Iris pigment epithelial cell (primary cell): ENCODE measurements around the gene KLHL24.
A peak's percentile ranks its signal among the peaks of the same experiment; 100 is the strongest.
"Not testable (repeated sequence)": the region's sequence is repeated elsewhere in the genome, so short reads cannot be mapped to it uniquely, and the experiment has no call there.

ENCODE experiments used
- DNase-seq: peaks from one replicate; pipeline ENCODE4 v3.0.0-alpha.2; 2011; ENCODE audit warnings: low read depth

The KLHL24 gene, protein sequence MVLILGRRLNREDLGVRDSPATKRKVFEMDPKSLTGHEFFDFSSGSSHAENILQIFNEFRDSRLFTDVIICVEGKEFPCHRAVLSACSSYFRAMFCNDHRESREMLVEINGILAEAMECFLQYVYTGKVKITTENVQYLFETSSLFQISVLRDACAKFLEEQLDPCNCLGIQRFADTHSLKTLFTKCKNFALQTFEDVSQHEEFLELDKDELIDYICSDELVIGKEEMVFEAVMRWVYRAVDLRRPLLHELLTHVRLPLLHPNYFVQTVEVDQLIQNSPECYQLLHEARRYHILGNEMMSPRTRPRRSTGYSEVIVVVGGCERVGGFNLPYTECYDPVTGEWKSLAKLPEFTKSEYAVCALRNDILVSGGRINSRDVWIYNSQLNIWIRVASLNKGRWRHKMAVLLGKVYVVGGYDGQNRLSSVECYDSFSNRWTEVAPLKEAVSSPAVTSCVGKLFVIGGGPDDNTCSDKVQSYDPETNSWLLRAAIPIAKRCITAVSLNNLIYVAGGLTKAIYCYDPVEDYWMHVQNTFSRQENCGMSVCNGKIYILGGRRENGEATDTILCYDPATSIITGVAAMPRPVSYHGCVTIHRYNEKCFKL

DNA sequence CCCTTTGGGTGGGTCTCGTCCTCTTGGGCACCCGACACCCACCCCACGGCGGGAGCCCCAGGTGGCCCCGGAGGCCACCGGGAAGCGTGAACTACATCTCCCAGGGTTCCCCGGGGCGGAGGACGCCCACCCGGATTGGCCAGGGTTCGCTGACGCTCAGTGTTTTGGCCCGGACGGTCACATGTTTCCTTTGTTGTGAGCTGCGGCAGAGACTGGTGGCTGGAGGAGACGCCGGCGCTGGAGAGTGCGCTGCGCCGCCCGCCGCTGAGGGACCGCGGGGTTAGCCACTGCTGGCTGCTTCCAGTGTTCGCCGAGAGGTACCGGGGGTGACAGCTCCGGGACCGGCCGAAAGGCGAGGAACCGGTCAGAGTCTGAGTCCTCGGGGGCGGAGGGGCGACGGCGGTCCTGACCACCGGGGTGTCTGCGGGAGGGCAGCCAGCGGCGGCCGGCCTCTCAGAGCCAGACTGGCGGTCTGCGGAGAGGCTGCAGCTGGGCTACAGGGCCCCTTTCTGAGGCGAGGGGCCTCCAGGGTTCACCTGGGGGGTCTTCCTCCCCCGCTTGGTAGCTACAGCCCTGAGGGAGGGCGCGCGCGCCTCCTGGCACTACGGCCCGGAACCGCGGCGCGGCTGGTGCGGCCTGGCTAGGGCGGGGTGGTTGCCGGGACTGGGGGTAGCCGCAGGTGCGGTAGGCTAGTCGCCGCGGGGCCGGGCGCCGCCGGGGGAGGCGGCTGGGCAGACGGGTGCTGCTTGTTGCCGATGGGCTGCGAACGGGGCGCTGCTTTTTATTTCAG is at the start of gene KLHL24:
Gene KLHL24 (plus strand): TSS at position 193 of the 790 bp plus-strand sequence. CDS start 14,734 bp downstream, outside the sequence.
- peak; percentile 96 for DNase-seq

DNA sequence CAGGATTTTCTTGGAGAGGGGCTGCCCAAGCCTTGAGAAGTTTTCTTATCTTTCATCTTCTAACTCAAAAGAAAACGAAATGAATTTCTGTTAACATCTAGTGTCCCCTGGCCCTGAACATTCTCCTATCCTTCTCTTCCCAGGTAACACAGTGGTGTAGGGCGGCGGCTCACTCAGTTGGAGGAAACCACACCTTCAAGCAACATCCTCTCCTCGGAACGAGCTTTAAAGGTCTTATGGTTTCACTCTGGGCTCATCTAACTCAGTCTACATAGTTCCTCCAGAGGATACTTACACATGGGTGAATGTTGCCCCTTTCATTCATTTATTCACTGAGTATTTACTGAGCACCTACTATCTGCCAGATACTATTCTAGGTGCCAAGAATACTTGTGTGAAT is 48.9 kb upstream of the KLHL24 start:
- no peak for DNase-seq

DNA sequence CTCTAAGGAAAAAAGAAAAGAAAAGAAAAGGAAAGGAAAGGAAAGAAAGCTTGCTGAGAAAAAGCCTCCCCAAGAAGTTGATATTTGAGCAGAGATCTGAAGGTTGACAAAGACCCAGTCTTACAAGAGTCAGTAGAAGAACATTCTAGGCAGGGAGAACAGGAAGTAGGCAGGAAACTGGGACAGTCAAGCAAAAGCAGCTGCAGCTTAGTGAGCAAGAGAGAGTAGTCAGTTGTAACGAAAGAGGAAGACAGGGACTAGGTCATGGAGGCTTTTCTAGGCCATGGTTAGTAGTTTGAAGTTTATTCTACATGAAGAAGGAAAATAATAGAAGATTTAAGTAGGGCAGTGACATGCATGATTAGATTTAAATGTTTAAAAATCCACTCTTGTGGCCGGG is 48.1 kb upstream of the KLHL24 start:
- peak; percentile 25 for DNase-seq

DNA sequence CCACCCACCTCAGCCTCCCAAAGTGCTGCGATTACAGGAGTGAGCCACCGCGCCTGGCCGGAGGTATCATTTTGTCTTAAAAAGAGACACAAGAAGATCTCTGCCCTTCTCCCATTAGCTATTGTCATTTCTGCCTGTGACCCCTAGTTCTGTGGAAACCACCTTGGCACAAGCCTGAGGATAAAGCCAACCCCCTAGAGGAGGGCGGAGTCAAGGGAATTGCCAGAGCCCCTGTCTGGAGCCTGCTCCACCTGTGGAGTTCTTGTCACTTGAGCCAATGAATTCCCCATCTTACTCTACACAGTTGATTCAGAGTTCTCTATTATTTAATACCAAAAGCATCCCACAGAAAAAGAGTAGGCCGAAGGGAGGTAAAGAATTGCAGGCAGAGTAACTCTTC is 45.0 kb upstream of the KLHL24 start:
- DNase-seq, result no peak

DNA sequence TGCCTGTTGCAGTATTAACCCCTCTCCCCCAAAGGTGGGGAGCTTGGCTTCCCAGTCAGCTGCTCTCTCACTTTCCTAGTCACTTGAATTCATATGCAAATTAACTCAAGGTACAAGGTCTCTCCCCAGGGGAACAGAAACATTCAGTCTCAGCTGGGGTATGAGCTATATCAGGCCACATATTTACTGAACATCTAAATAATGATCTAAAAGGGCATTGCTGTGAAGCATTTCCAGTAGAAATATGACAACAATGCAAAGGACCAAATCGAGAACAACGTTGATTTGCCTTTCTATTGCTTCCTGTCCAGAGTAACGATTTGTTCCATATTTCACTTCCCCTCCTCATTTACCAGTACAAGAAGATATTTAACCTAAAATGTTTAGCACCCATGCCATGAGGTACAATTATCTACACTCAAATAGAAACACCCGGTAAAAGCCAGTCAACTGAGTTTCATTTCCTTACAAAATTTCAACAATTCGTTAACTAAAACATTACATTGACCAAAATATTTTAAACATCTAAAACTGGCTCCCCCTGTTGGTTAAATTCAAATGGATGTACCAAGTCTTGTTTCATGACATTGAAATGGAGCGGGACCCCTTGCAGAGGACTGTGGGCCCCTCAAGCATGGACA is 43.4 kb upstream of the KLHL24 start:
- DNase-seq, result peak; percentile 15

DNA sequence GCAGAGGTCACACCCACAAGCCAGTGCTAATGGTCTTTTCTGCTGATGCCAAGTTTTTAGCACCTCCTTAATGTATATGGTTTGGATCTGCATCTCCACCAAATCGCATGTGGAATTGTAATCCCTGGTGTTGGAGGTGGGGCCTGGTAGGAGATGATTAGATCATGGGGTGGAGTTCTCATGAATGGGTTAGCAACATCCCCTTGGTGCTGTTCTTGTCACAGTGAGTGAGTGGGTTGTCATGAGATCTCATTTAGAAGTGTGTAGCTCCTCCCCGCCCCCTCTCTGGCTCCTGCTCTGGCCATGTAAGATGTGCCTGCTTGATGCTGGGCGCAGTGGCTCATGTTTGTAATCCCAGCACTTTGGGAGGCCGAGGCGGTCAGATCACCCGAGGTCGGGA is 42.6 kb upstream of the KLHL24 start:
- no peak for DNase-seq

DNA sequence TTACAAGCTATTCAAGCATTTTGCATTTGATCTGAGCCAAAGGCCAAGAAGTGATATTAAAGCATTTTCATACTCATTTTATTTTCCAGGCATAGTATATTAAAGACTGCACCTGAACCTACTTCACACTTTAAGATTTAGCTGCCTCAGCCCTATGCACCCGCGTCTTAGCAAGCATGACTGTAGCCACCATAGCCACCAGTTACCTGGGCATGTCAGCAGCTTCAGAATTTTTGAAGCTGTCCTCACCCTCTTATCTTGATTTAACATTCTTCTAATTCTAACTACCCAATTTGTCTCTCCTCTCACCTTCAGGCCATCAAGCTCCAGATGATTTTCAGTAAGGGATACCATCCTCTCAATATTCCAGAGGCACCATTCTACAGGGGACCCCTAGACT is 40.8 kb upstream of the KLHL24 start:
- DNase-seq, result no peak

DNA sequence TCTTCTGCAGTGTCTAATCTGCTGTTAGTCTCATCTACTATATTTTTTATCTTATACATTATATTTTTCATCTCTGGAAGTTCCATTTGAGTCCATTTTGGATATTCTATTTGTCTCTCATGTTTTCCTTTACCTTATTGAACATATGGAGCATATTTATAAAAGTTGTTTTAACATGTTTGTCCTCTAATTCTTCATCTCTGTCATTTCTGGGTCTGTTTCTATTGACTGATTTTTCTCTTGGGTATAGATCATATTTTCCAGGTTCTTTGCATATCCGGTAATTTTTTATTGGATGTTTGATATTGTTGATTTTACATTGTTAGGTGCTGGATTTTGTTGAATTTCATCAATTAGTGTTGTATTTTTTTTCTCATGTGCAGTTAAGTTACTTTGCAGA is 37.5 kb upstream of the KLHL24 start:
- no peak for DNase-seq

DNA sequence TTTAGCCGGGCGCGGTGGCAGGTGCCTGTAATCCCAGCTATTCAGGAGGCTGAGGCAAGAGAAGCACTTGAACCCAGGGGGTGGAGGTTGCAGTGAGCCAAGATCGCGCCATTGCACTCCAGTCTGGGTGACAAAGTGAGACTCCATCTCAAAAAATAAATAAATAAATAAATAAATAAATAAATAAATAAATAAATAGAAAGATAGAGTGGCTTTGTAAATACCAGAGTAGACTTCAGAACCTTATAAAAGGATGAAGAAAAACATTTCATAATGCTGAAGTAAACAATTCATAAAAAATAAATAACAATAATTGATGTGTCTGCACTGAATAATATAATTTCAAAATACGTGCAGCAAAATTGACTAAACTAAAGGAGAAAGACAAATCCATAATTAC is 24.1 kb upstream of the KLHL24 start:
- DNase-seq, result not testable (repeated sequence)

DNA sequence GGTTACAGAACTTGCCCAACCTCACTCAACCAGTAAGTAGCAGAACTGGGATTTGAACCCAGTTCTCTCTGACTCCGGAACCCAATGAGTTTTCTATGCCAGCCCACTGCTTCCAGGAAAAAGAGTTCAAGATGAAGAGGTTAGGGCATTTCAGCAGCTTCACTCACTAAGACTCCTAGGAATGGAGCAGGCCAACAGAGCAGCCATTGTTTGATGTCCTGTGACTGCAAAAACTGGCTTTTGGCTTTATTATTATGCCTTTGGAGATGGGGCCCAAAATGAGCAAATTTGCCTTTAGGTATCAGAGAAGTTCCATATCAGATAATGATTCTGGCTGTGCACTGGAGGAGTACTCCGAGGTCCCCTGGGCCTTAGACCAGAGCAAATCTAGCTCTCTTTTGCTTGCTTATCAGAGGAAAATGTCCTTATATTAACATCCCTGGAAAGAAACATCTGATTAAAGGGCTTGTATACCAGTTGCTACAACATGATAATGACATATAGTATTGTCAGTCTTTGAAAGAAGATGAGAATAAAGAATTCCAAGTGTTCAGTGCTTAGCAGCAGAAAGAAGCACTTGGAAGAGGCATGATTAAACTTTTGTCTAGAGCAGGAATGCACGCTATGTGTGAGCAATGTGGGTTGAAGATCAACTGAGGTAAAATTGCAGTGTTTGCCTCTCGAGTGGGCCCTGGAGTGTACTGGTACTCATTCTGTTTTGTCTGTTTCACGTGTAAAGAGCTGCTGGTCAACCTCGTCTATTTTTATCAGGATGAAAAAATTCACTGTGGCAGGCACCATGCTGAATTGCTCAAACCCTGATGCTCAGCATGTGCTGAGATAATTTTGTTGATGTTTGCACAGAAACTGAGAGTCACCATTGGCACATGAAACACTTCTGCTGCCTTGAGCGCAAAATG is 21.8 kb upstream of the KLHL24 start:
- no peak for DNase-seq

DNA sequence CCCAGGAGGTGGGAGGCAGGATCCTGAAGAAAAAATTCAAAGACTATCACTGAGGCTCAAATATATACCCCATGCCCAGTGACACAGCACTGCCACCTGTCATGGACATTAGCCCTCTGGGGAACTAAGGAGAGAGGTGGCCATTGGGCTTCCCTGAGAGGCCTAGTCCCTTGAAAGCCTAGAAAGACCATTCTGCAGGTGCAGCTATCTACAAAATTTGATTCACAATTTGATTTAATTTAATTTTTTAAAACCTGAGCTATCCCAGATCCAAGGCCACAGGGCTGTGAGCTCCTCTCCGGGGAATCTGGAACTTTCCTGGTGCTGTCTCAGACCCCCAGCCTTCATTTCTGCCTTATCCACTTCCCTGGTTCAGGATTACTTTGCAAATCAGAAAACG is 16.9 kb upstream of the KLHL24 start:
- DNase-seq, result no peak

DNA sequence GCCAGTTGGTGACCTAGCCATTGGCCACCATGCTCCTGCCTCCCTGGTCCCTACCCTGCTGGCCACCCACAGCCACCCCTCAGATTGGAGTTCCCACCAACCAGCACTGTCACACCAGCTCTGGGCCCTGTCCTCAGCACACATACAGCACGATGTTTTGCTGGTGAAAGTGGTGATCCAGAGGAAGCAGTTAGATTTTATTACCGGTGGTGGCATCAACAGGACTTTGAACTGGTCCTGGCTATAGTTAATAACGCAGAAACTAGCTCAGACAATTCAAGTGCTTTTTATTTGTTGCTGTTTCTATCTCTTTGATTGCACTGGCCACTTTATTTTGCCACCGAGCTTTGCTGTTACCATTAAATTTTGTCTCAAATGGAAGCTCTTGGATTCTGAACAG is 16.4 kb upstream of the KLHL24 start:
- no peak for DNase-seq

DNA sequence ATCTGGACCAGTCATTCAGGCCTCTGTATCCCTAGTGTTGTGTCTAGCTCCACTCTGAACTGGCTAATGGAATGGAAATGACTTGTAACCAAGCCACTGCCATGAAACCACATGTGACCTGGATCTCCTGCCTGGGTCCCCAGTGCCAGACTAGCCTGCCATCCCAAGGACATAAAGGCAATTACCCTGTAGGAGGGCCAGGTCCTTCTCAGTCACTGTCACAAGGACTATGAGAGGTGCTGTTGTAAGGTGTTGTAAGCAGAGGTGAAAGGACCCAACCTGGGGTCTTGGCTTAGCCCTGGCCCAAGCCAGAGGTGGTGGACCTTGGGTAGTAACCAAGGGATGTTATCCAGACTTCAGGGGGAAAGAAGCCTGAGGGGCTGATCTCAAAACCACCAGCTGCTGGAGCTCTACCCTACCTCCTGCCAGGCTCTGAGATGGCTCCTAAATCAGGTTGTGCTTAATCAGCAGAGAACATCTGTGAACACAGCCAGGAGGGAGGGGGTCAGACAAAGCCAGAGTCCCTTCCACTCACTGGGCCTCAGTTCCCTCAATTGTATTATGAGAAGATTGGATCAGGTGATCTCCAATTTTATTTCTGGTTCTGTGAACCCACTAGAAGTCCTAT is 15.7 kb upstream of the KLHL24 start:
- no peak for DNase-seq

DNA sequence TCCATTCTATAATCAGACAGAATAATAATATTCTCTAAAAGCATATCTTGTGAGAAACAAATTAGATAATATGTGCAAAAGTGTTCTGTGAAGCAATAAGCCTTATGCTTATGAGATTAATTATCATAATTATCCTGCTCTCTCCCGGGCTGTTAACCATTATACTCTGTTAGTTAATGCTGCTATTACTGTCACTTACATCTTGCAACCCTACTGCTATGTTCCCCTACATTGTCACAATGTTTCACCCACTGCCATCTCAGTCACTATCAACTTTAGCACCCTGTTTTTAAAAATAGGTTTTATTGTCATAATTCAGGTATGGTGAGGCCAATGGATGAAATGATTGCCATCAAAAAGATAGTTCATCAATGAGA is 15.2 kb upstream of the KLHL24 start:
- DNase-seq, result no peak

DNA sequence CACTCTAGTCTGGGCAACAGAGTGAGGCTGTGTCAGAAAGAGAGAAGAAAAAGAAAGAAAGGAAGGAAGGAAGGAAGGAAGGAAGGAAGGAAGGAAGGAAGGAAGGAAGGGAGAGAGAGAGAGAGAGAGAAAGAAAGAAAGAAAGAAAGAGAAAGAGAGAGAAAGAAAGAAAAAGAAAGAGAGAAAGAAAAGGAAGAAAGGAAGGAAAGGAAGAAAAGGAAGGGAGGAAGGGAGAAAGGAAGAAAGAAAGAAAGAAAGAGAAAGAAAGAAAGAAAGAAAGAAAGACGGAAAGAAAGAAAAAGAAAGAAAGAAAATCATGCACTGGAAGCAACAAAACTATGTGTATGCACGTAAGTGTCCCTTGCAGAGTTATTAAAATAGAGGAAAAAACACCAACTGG is 12.9 kb upstream of the KLHL24 start:
- DNase-seq, result not testable (repeated sequence)

DNA sequence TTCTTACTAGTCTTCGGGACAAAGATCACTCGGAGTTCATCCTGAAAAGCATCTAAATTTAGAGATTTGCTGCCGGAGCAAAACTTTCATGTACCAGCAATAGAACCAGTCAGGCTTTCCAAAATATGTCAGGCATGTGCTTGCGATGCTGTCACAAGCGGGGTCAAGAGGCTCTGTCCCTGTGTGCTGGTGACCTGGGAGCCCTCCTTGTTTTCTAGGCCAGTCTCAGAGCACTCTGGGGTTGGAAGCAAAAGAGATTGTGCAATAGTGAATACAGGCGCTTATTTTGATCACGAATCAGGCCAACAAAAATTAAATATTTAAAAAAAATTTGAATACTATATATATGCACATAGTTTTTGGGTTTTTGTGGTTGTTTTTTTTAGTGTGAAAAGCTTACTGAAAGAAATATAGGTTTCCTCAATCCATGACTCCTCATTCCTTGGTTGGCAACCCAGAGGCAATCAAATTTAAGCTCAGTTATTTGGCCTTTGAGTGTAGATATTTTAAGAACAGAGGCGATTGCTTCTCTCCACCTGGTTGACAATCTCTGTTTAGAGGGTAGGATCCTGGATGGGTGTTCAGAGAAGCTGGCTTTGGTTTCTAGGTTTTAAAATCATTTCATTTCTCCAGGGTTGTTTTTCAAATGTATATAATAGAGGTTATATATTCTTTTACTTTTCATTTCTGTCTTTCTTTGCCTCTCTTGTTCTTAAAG is 8.4 kb upstream of the KLHL24 start:
- peak; percentile 20 for DNase-seq

DNA sequence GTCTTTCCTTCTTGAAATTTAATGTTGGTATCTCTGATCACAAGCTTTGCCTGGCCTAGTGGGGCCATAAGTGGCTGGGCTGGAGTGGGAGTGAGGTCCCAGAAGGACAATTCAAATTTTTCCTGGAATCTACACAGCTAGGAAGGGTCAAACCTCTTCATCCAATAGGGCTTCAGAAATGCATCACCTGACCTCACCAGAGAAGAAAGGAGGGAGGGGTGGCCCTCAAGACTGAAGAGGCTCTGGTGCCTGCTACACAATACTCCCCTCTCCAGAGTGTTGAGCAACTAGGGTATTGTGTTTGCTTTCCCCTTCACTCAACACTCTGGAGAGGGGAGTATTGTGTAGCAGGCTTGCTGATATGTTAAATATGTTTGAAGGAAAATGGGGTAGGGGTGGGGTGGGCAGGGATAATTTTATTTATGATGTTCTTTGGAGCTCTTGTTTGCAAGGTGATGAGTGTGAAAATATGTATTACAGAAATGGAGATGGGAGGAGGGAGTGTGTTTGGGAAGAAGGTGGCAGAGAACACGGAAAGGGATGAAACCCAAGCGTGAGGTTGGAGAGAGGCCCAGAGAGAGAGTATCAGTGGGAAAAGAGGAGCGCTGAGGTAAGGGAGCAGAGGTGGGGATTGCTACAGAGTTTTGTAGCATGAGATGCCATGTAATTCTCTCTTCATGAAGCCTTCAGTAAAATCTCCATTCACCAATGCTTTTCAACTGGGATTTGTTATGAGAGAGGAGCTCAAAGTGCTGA is 5.7 kb upstream of the KLHL24 start:
- DNase-seq, result no peak

DNA sequence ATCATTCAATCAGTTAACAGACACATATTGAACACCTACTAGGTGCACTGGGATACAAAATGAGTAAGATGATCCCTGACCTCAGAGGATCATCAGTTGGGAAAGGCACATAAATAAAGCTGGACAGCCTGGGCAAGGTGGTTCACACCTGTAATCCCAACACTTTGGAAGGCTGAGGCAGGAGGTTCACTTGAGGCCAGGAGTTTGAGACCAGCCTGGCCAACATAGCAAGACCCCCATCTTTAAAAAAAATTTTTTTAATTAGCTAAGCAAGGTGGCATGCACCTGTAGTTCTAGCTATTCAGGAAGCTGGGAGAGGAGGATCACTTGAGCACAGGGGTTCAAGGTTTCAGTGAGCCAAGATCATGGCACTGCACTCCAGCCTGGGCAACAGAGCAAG is 3.7 kb upstream of the KLHL24 start:
- DNase-seq, result no peak

DNA sequence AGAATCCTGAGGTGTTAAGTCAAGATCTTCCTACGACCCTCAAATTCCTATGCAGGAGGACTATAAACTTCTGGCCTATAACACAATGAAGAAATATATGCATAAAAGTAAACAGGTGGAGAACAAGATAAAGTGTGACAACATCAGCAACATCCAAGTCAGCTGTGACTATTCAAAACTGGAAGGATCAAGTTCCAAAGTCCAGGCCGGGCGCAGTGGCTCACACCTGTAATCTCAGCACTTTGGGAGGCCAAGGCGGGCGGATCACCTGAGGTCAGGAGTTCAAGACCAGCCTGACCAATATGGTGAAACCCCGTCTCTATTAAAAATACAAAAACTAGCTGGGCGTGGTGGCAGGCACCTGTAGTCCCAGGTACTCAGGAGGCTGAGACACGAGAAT is 2.7 kb upstream of the KLHL24 start:
- DNase-seq, result not testable (repeated sequence)

DNA sequence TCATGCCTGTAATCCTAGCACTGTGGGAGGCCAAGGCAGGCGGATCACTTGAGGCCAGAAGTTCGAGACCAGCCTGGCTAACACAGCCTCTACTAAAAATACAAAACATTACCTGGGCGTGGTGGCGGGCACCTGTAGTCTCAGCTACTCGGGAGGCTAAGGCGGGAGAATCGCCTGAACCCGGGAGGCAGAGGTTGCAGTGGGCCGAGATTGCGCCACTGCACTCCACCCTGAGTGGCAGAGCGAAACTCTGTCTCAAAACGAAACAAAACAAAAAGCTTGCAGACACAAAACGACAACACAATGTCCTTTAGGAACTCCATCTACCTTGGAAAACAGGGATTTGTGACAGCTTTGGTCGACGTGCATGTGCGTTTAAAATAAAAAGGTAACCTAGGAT is 716 bp upstream of the KLHL24 start:
- DNase-seq, result no peak
